LNCAP (cell line): ENCODE data around the gene DGKG.

Source experiments
- CTCF ChIP-seq: fragments of 450-650 bp; IDR thresholded peaks from 2 replicates; pipeline ENCODE4 v1.5.1; 2017; ENCODE audit warnings: mild to moderate bottlenecking

The DGKG gene

DNA sequence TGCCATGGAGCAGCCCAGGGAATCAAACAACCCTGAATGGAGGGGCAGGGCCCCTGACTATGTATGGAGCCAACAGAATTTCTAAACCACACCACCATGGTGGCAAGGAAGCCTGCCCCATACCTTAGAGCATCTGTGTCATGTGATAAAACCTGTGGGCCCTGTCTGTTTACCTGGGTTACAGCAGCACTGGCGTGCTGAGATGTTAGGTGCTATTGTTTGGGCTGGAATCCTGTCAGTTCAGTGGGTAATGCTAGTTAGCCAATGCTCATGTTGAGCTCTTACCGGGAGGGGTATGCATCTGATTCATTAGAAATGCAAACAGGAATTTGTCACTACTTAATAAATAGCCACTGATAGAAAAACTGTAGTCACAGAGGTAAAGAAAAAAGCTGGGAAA is 189.7 kb downstream of the DGKG start:
- no peak for TF ChIP-seq CTCF

- TF ChIP-seq CTCF, result no peak
Measured at GRCh38 chr3:186171521-186171920, 190.5 kb downstream of the DGKG start.

GRCh38 chr3:186170516-186170915 is 191.5 kb downstream of the DGKG start:
- no peak for TF ChIP-seq CTCF

DNA sequence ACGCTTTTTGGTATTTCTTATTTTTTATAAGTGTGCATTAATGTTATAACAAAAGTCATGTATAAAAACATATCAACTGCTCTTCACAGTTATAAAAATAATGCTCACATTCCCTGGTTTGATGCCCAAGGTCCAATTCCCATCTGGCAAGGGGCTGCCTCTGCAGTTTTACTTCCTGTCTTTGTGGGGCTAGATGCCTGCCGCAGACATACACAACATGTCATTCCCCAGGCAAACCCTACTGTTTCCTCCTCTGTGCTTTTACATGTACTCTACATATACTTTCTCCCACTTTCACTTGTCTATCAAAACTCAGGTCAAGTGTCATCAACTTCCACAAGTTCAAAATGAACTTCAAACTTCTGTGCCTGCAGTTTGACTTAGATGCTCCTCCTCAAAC is 192.7 kb downstream of the DGKG start:
- TF ChIP-seq CTCF, result no peak

- no peak for TF ChIP-seq CTCF
Measured at GRCh38 chr3:186168976-186169375, 193.1 kb downstream of the DGKG start.

DNA sequence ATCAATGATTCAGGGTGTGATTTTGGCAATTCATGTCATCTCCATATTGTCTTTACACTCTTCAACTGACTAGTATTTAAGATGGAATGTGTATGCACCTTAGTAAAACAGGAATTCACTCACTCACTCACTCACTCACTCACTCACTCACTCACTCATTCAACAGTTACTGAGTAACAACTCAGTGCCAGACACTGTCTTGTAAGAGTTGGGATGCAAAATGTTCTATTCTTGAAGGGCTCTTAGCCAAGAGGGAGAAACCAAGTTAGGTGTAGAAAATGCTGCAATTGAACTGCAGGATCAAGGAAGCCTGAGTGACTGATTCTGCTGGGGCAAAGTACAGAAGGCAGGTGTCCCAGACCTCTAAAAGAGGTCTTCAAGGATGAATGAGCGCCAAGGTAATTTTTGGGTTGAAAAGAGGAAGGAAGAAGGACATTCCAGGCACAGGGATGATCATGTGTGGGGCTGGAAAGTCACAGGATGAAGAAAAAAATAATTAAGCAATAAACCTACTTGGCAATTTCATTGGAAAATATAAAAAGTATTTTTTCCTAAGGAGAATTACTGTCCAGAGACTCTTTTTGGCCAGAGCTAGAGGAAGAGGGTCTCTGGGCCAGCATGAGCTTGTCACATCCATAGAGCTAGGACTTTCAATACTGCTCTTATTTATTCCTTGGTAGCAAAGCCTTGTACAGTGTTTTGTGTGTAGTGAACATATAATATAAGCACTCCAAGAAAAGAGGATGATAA is 194.2 kb downstream of the DGKG start:
- TF ChIP-seq CTCF, result no peak

- no peak for TF ChIP-seq CTCF
Measured at GRCh38 chr3:186166491-186167288, 195.3 kb downstream of the DGKG start.
